GM12872 (cell line): ENCODE results near the gene TECTB.

Experiments
- TF ChIP-seq, protein P1 (sequence below): IDR thresholded peaks from 3 replicates; pipeline ENCODE4 v1.5.1; 2011; ENCODE audit warnings: low read depth, mild to moderate bottlenecking, low read length, moderate library complexity; ENCODE audit not compliant: insufficient read depth

TECTB gene

GRCh38 chr10:112258407-112258806, 24.8 kb upstream of the TECTB start:
- TF ChIP-seq, protein P1, sequence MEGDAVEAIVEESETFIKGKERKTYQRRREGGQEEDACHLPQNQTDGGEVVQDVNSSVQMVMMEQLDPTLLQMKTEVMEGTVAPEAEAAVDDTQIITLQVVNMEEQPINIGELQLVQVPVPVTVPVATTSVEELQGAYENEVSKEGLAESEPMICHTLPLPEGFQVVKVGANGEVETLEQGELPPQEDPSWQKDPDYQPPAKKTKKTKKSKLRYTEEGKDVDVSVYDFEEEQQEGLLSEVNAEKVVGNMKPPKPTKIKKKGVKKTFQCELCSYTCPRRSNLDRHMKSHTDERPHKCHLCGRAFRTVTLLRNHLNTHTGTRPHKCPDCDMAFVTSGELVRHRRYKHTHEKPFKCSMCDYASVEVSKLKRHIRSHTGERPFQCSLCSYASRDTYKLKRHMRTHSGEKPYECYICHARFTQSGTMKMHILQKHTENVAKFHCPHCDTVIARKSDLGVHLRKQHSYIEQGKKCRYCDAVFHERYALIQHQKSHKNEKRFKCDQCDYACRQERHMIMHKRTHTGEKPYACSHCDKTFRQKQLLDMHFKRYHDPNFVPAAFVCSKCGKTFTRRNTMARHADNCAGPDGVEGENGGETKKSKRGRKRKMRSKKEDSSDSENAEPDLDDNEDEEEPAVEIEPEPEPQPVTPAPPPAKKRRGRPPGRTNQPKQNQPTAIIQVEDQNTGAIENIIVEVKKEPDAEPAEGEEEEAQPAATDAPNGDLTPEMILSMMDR, result no peak

- TF ChIP-seq, protein P1, result no peak
These were observed 23.5 kb upstream of the TECTB start for GRCh38 chr10:112259688-112260087.

GRCh38 chr10:112260831-112261230, 22.4 kb upstream of the TECTB start:
- TF ChIP-seq, protein P1, result no peak

GRCh38 chr10:112261281-112261822, 21.8 kb upstream of the TECTB start:
- TF ChIP-seq, protein P1, result no peak

DNA sequence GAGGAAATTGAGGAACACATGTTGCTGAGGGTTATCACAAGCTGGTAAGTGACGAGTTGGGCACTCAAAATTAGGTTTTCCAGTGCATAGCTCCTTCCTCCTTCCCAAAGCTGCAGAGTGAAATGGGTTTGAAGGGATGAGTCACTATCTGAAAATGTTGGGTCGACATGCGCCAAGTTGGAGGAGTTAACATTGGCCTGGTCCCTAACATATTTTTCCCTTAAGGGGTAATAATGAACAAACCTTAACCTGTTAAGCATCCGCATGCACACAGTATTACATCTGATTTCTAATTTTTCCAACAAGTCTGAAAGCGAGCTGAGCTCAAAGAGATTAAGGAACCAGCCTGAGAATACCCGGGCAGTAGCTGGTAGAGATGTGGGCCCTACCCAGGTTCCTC, 20.7 kb upstream of the TECTB start:
- TF ChIP-seq, protein P1, result no peak

DNA sequence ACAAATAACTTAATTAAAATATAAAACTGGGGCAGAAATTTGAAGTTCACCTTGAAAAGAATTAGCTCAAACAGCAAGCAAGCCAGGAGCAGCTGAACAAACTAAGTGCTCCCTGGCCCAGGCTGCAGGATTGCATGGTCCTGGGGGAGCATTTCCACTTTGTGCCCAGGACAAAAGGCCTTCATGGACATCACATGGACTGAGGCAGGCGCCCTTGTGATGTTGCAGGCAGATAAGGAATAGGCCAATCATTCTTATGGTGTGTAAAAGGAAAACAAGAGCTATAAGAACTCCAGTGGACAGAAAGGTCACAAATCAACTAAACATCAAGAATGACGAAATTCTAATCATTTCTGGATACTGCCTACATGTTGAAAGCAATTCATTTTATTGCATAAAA, 17.5 kb upstream of the TECTB start:
- TF ChIP-seq, protein P1, result no peak

GRCh38 chr10:112269266-112269665, 13.9 kb upstream of the TECTB start:
- TF ChIP-seq, protein P1, result no peak
